ENCODE data around the gene PPM1D.

The PPM1D gene

DNA sequence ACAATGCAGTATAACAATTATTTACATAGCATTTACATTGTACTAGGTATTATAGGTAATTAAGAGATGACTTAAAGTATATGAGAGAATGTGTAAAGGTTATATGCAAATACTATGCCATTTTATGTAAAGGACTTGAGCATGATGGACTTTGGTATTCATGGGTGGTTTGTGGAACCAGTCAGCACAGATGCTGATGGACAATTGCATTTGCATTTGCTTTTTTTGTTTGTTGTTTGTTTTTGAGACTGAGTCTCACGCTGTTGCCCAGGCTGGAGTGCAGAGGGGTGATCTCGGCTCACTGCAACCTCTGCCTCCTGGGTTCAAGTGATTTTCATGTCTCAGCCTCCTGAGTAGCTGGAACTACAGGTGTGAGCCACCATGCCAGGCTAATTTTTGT, 113.6 kb downstream of the PPM1D start:
- DNase-seq (ENCODE audit: low read depth) = no peak
- TF ChIP-seq, protein P1, sequence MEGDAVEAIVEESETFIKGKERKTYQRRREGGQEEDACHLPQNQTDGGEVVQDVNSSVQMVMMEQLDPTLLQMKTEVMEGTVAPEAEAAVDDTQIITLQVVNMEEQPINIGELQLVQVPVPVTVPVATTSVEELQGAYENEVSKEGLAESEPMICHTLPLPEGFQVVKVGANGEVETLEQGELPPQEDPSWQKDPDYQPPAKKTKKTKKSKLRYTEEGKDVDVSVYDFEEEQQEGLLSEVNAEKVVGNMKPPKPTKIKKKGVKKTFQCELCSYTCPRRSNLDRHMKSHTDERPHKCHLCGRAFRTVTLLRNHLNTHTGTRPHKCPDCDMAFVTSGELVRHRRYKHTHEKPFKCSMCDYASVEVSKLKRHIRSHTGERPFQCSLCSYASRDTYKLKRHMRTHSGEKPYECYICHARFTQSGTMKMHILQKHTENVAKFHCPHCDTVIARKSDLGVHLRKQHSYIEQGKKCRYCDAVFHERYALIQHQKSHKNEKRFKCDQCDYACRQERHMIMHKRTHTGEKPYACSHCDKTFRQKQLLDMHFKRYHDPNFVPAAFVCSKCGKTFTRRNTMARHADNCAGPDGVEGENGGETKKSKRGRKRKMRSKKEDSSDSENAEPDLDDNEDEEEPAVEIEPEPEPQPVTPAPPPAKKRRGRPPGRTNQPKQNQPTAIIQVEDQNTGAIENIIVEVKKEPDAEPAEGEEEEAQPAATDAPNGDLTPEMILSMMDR (IDR thresholded peaks at IDR 0.05; ENCODE audit: insufficient read depth, low read depth, low read length, missing control alignments) = no peak
- H3K4me3 ChIP-seq (ENCODE audit: low read length) = no peak overlapping the region
